SU-DHL-6 (cell line): ENCODE results near the gene C4BPB.

Experiments
- H2AFZ ChIP-seq: fragments of 200-600 bp; sonication (generic); 2 replicates; pipeline ENCODE4 v1.6.1; 2014; ENCODE audit warnings: low read depth, mild to moderate bottlenecking, moderate library complexity, mixed read lengths, antibody characterized with exemption, low read length; ENCODE audit not compliant: severe bottlenecking
- H3F3A ChIP-seq: fragments of 200-600 bp; shearing (Covaris generic); 2 replicates; pipeline ENCODE4 v1.6.0; 2016; ENCODE audit warnings: antibody characterized with exemption, mild to moderate bottlenecking; ENCODE audit not compliant: insufficient read depth
- H3K27ac ChIP-seq: fragments of 200-600 bp; sonication (generic); 2 replicates; pipeline ENCODE4 v1.5.1; 2016; ENCODE audit warnings: low read depth, mild to moderate bottlenecking, low read length, moderate library complexity, mixed read lengths
- H3K27me3 ChIP-seq: fragments of 200-600 bp; sonication (generic), shearing (Covaris generic); 2 replicates; pipeline ENCODE4 v1.6.0; 2014; ENCODE audit warnings: mild to moderate bottlenecking, low read length
- H3K36me3 ChIP-seq: fragments of 200-600 bp; sonication (generic); 2 replicates; pipeline ENCODE4 v1.6.1; 2014; ENCODE audit warnings: mild to moderate bottlenecking, low read length, mixed read lengths
- H3K4me2 ChIP-seq: fragments of 300-600, 200-600 bp; shearing (Covaris generic), sonication (generic); 2 replicates; pipeline ENCODE4 v1.6.0; 2014; ENCODE audit warnings: low read length, low read depth, mild to moderate bottlenecking; ENCODE audit not compliant: poor library complexity, severe bottlenecking
- H3K4me3 ChIP-seq: fragments of 200-600 bp; sonication (generic); 2 replicates; pipeline ENCODE4 v1.5.1; 2014; ENCODE audit warnings: antibody characterized with exemption, low read length, mild to moderate bottlenecking, mixed read lengths; ENCODE audit not compliant: insufficient read depth, poor library complexity, severe bottlenecking
- H3K79me2 ChIP-seq: fragments of 200-600 bp; sonication (generic); 2 replicates; pipeline ENCODE4 v1.6.1; 2014; ENCODE audit warnings: mild to moderate bottlenecking, low read length, moderate library complexity; ENCODE audit not compliant: insufficient read depth
- H3K9ac ChIP-seq: fragments of 200-600 bp; sonication (generic); 2 replicates; pipeline ENCODE4 v1.7.0; 2014; ENCODE audit warnings: mild to moderate bottlenecking, low read length
- H3K9me2 ChIP-seq: fragments of 200-600 bp; sonication (generic); replicated peaks from 2 replicates; pipeline ENCODE4 v1.6.1; 2014; ENCODE audit warnings: low read length; ENCODE audit not compliant: insufficient read depth
- H3K9me3 ChIP-seq: fragments of 200-600 bp; sonication (generic); 2 replicates; pipeline ENCODE4 v1.6.1; 2014; ENCODE audit warnings: low read length, mixed read lengths; ENCODE audit not compliant: insufficient read depth
- H4K20me1 ChIP-seq: fragments of 200-600 bp; sonication (generic); 2 replicates; pipeline ENCODE4 v1.6.1; 2014; ENCODE audit warnings: low read depth, mild to moderate bottlenecking, antibody characterized with exemption, low read length, moderate library complexity, mixed read lengths
- CTCF ChIP-seq: fragments of 200-600 bp; sonication (generic); IDR thresholded peaks from one replicate; pipeline ENCODE4 v1.5.1; 2017; ENCODE audit warnings: antibody characterized with exemption, mild to moderate bottlenecking, low read length, moderate library complexity; ENCODE audit not compliant: insufficient read depth, poor library complexity, severe bottlenecking
- EZH2phosphoT487 ChIP-seq: fragments of 200-600 bp; sonication (generic), shearing (Covaris generic); conservative IDR thresholded peaks from 2 replicates; pipeline ENCODE4 v1.6.1; 2018; ENCODE audit warnings: mild to moderate bottlenecking, antibody characterized with exemption, low read length, moderate library complexity, mixed read lengths

C4BPB gene

GRCh38 chr1:207088161-207088560 lies 499 bp upstream of the C4BPB start:
- Histone ChIP-seq H2AFZ (no peak overlapping the region), H3K9me3 (no peaks in the 10 kb centered on the region), H3K4me3 (no peak overlapping the region), H3K36me3 (no peaks in the 10 kb centered on the region), H3K27ac (no peak overlapping the region), H3K9me2 (no peaks in the 10 kb centered on the region), H3K79me2 (no peaks in the 10 kb centered on the region), H3K9ac (no peak overlapping the region), H3K4me2 (no peak overlapping the region), H3F3A (no peaks in the 10 kb centered on the region), H4K20me1 (no peaks in the 10 kb centered on the region), H3K27me3 (no peaks in the 10 kb centered on the region)
- no peak for TF ChIP-seq CTCF
- TF ChIP-seq EZH2phosphoT487 = no peak

GRCh38 chr1:207089627-207090355 lies 1.1 kb downstream of the C4BPB start:
- H3K9ac ChIP-seq = no peak overlapping the region
- H3K36me3 ChIP-seq = no peaks in the 10 kb centered on the region
- no peaks in the 10 kb centered on the region for H3K27me3 ChIP-seq
- H4K20me1 ChIP-seq = no peaks in the 10 kb centered on the region
- no peaks in the 10 kb centered on the region for H3K79me2 ChIP-seq
- H3K27ac ChIP-seq = no peak overlapping the region
- no peak overlapping the region for H2AFZ ChIP-seq
- no peaks in the 10 kb centered on the region for H3K9me2 ChIP-seq
- H3F3A ChIP-seq = no peaks in the 10 kb centered on the region
- no peak overlapping the region for H3K4me2 ChIP-seq
- TF ChIP-seq EZH2phosphoT487 (no peak), CTCF (no peak)
- no peaks in the 10 kb centered on the region for H3K9me3 ChIP-seq
- no peak overlapping the region for H3K4me3 ChIP-seq

- Histone ChIP-seq H3F3A (no peaks in the 10 kb centered on the region), H3K36me3 (no peaks in the 10 kb centered on the region), H3K27ac (no peak overlapping the region), H3K9ac (no peak overlapping the region), H4K20me1 (no peaks in the 10 kb centered on the region), H3K27me3 (no peaks in the 10 kb centered on the region), H2AFZ (no peak overlapping the region), H3K4me3 (no peak overlapping the region), H3K9me2 (no peaks in the 10 kb centered on the region), H3K79me2 (no peaks in the 10 kb centered on the region), H3K9me3 (no peaks in the 10 kb centered on the region), H3K4me2 (no peak overlapping the region)
- TF ChIP-seq EZH2phosphoT487 (no peak), CTCF (no peak)
Measured at GRCh38 chr1:207091200-207091908, 2.7 kb downstream of the C4BPB start.
